HG02840 (cell line): ENCODE results near the gene APBB2.
"Not testable (repeated sequence)": the region's sequence is repeated elsewhere in the genome, so short reads cannot be mapped to it uniquely, and the experiment has no call there.

Experiments
- ATAC-seq: cut with Tn5 transposase; IDR thresholded peaks from one replicate; pipeline ENCODE4 v1.9.1; 2021; ENCODE audit warnings: mild to moderate bottlenecking, moderate library complexity, moderate number of reproducible peaks; ENCODE audit not compliant: unreplicated experiment, low FRiP score

The APBB2 gene

GRCh38 chr4:41038304-41038703 lies 176.0 kb downstream of the APBB2 start:
- ATAC-seq: no peak

- ATAC-seq: no peak
Measured at GRCh38 chr4:41029098-41029497, 185.2 kb downstream of the APBB2 start.

GRCh38 chr4:41028392-41029076 lies 185.8 kb downstream of the APBB2 start:
- no peak for ATAC-seq

- ATAC-seq: no peak
Measured at GRCh38 chr4:41026971-41027370, 187.4 kb downstream of the APBB2 start.

- ATAC-seq: no peak
Measured at GRCh38 chr4:41025824-41026223, 188.5 kb downstream of the APBB2 start.

GRCh38 chr4:41024556-41025491 lies 189.5 kb downstream of the APBB2 start:
- no peak for ATAC-seq

- no peak for ATAC-seq
Measured at GRCh38 chr4:41022116-41022515, 192.2 kb downstream of the APBB2 start.

GRCh38 chr4:41015016-41015675 lies 199.2 kb downstream of the APBB2 start:
- no peak for ATAC-seq

GRCh38 chr4:41014158-41014557 lies 200.2 kb downstream of the APBB2 start:
- no peak for ATAC-seq

GRCh38 chr4:41013746-41014145 lies 200.6 kb downstream of the APBB2 start:
- no peak for ATAC-seq

GRCh38 chr4:41012911-41013310 lies 201.4 kb downstream of the APBB2 start:
- no peak for ATAC-seq

GRCh38 chr4:41012293-41012692 lies 202.0 kb downstream of the APBB2 start:
- ATAC-seq: no peak

GRCh38 chr4:41009411-41009810 lies 204.9 kb downstream of the APBB2 start:
- ATAC-seq: no peak

GRCh38 chr4:41006141-41006540 lies 208.2 kb downstream of the APBB2 start:
- ATAC-seq: no peak

GRCh38 chr4:41002309-41002708 lies 212.0 kb downstream of the APBB2 start:
- ATAC-seq: no peak

- no peak for ATAC-seq
Measured at GRCh38 chr4:41000356-41000755, 214.0 kb downstream of the APBB2 start.

GRCh38 chr4:40998675-40999358 lies 215.5 kb downstream of the APBB2 start:
- ATAC-seq: no peak

GRCh38 chr4:40995850-40996249 lies 218.5 kb downstream of the APBB2 start:
- ATAC-seq: no peak

- not testable (repeated sequence) for ATAC-seq
Measured at GRCh38 chr4:40994321-40994720, 220.0 kb downstream of the APBB2 start.

- ATAC-seq: peak; percentile 6
Measured at GRCh38 chr4:40993296-40993693, 221.0 kb downstream of the APBB2 start.
